ENCODE data around the gene ISG15. TPM values are rescaled to one million over a fixed set of nuclear protein-coding genes. Genes with fewer than 3 reads are reported as not detected.
A peak's percentile ranks its signal among the peaks of the same experiment; 100 is the strongest.
"Not testable (repeated sequence)": the region's sequence is repeated elsewhere in the genome, so short reads cannot be mapped to it uniquely, and the experiment has no call there.

ISG15 gene
- total RNA-seq, 1 donor from 2014 or later: 11.0 TPM

GRCh38 chr1:1006305-1007159 is 6.8 kb upstream of the ISG15 start:
- no peak for FAIRE-seq
- no peak for DNase-seq (ENCODE audit: low spot score in 2 of 2)

GRCh38 chr1:1010131-1010530 is 3.2 kb upstream of the ISG15 start:
- DNase-seq (ENCODE audit: low spot score in 2 of 2); FAIRE-seq: not testable (repeated sequence)

- no peak for FAIRE-seq
- no peak for DNase-seq (ENCODE audit: low spot score in 2 of 2)
Observed at GRCh38 chr1:1011396-1011949, 1.8 kb upstream of the ISG15 start.

- not testable (repeated sequence) for FAIRE-seq; DNase-seq (ENCODE audit: low spot score in 2 of 2)
Observed at GRCh38 chr1:1012736-1013104, 577 bp upstream of the ISG15 start.

- FAIRE-seq (no peak), DNase-seq (ENCODE audit: low spot score in 2 of 2) (no peak)
Observed at GRCh38 chr1:1013922-1014648, 788 bp downstream of the ISG15 start.

GRCh38 chr1:1014799-1015681 is 1.7 kb downstream of the ISG15 start:
- no peak for FAIRE-seq
- no peak for DNase-seq (ENCODE audit: low spot score in 2 of 2)

GRCh38 chr1:1017397-1018320 is 4.4 kb downstream of the ISG15 start:
- DNase-seq (ENCODE audit: low spot score in 2 of 2); FAIRE-seq: not testable (repeated sequence)

GRCh38 chr1:1018321-1018685 is 5.0 kb downstream of the ISG15 start:
- DNase-seq (ENCODE audit: low spot score in 2 of 2); FAIRE-seq: not testable (repeated sequence)

GRCh38 chr1:1019122-1019999 is 6.1 kb downstream of the ISG15 start:
- FAIRE-seq: no peak
- DNase-seq (ENCODE audit: low spot score in 2 of 2): peak; percentile 96

GRCh38 chr1:1020000-1020404 is 6.7 kb downstream of the ISG15 start, which contains the start of gene AGRN:
Gene AGRN (plus strand): TSS chr1:1020120. CDS start chr1:1020173, 53 bp downstream.
- DNase-seq (ENCODE audit: low spot score in 2 of 2) (peak; percentile 85 to 90), FAIRE-seq (no peak)

- FAIRE-seq: no peak
- DNase-seq (ENCODE audit: low spot score in 2 of 2): no peak
Observed at GRCh38 chr1:1020415-1021009, 7.2 kb downstream of the ISG15 start.

- FAIRE-seq: no peak
- DNase-seq (ENCODE audit: low spot score in 2 of 2): peak in 1 of 2 donors; percentile 65
Observed at GRCh38 chr1:1021010-1021919, 8.0 kb downstream of the ISG15 start.

GRCh38 chr1:1021920-1022259 is 8.6 kb downstream of the ISG15 start:
- DNase-seq (ENCODE audit: low spot score in 2 of 2) (no peak), FAIRE-seq (no peak)

- DNase-seq (ENCODE audit: low spot score in 2 of 2) (no peak), FAIRE-seq (no peak)
Observed at GRCh38 chr1:1022302-1023009, 9.2 kb downstream of the ISG15 start.

GRCh38 chr1:1023700-1024099 is 10.4 kb downstream of the ISG15 start:
- DNase-seq (ENCODE audit: low spot score in 2 of 2) (no peak), FAIRE-seq (no peak)

- FAIRE-seq: no peak
- DNase-seq (ENCODE audit: low spot score in 2 of 2): no peak
Observed at GRCh38 chr1:1024149-1024770, 11.0 kb downstream of the ISG15 start.
